Stimulated activated CD4-positive, alpha-beta T cell treated with anti-CD3 and anti-CD28 coated beads, Interleukin-2, amount 100 ng/mL, for 24 hours (primary cell): ENCODE data around the gene SHH.
"Not testable (repeated sequence)": the region's sequence is repeated elsewhere in the genome, so short reads cannot be mapped to it uniquely, and the experiment has no call there.

Source experiments
- DNase-seq, 2 donors: peaks; one replicate each; pipeline ENCODE4 v3.0.0-alpha.2; 2020

The SHH gene

DNA sequence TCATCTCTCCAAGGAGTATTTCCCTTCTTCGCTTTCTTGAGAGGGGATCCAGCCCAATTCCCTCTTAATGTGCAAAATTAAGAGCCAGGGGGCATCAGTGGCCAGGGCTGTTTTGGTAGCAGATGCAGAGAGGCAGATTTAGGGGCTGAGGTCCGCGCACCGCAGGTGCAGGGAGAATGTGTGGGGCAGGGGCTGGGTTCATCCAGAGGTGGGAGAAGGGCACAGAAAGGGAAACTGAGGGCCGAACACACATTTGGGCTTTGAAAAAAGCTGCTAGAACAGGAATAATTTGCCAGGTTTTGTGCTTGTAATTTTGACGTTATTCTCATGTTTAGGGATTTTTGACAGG lies 6.5 kb upstream of the SHH start:
- no peak for DNase-seq

DNA sequence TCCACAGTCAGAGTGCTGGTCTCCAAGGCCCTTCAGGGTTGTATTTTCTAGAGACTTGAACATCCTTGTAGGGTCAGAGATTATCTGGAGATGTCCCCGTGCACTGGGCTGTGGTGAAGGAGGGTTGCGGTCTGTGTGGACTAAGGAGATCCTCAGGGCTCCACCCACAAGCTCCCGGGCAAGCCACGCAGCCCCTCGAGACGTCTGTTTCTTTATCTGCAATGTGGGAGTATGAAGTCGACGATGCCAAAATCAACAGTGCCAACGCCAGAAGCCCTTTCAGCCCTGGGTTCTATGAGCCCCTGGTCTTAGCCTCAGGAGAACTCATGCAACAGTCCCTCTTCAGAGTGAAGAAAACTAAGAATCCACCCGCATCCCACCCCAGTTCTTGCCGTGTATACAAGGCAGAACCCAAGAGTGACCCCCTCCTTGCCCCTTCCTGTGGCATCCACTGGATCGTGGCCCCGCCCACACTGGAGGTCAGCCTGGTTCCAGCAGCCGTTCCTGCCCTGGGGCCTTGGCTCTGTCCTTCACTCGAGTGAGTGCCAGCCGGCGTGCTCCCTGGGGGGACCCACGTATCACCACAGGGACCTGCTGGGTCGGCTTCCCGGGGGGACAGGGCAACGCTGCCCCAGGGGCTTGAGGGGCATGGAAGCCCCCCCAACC lies 6.0 kb upstream of the SHH start:
- DNase-seq, result no peak

DNA sequence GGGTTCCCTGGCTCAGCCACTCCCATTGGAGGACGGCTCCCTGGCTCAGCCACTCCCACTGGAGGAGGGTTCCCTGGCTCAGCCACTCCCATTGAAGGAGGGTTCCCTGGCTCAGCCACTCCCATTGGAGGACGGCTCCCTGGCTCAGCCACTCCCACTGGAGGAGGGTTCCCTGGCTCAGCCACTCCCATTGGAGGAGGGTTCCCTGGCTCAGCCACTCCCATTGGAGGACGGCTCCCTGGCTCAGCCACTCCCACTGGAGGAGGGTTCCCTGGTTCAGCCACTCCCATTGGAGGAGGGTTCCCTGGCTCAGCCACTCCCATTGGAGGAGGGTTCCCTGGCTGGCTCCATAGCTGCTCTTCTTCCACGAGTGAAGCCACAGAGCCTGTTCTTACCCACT lies 5.3 kb upstream of the SHH start:
- DNase-seq, result not testable (repeated sequence)

DNA sequence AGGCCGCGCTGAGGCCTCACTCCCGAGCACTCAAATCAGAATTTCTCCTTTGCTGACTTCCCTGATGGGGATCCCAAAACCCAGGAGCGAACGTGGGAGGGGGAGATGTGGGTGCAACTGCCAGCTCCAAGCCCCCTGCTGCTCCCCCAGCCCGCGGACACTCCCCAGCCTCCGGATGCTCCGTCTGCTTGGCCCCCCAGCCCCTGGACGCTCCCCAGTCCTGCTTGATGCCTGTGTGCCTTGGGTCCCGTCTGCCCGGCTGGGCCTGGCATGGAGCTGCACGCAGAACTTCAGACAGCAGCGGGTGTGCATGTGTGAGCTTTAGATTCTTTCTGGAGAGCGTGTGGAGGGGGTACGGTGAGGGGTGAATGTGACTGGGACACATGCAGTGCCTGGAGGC lies 4.7 kb upstream of the SHH start:
- no peak for DNase-seq

DNA sequence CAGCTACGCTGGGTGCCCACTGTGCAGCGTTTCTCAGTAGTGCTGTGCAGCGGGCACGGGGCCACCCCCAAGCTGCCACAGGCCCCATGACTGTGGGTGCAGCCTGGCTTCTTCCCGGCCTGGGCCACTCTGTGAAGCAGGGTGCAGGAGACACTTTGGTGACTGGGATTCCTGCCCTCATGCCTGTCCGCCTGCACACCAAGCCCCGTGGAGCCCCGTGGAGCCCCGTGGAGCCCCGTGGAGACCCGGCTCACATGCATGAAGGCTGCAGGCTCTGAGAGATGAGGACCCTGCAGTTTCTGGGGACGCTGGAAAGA lies 3.9 kb upstream of the SHH start:
- no peak for DNase-seq

DNA sequence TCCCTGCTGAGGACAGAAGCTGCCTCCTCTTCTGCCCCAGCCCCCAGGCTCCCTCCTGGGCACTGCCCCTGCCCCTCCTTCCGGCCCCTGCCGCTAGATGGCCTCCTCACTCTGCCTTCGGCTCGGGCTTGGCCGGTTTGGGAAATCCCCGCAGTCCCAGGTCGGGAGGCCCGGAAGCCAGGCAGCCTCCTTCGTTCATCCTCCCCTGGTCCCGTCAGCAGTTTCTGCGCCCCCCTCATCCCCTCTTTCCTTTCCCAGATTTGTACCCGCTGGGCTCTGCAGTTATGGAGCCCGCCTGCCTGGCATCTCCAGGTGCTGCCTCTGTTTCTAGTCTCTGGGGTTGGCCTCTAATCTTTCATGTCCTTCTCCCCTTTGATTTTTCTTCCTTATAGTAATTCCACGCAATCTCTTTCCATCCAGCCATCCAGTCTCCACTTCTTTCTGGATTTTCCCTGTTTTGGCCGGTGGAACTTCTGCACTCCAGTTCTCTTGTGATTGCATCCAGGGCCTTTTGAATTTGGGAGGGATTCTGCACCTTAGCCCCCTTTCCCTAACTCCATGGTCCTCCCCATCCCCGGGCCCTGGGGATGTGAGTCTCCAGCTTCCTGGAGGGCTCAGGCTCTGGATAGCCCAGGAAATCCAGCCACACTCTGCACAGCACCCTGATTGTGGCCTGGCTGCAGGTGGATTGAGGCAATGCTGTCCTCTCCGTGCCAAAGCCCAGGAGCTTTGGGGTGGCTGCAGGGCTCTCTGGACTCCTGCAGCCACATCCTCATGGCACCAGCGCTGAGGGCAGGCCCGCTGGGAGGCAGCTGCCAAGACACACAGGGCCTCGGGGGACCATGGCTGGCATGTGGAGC lies 3.3 kb upstream of the SHH start:
- DNase-seq, result peak; percentile 69 to 84

DNA sequence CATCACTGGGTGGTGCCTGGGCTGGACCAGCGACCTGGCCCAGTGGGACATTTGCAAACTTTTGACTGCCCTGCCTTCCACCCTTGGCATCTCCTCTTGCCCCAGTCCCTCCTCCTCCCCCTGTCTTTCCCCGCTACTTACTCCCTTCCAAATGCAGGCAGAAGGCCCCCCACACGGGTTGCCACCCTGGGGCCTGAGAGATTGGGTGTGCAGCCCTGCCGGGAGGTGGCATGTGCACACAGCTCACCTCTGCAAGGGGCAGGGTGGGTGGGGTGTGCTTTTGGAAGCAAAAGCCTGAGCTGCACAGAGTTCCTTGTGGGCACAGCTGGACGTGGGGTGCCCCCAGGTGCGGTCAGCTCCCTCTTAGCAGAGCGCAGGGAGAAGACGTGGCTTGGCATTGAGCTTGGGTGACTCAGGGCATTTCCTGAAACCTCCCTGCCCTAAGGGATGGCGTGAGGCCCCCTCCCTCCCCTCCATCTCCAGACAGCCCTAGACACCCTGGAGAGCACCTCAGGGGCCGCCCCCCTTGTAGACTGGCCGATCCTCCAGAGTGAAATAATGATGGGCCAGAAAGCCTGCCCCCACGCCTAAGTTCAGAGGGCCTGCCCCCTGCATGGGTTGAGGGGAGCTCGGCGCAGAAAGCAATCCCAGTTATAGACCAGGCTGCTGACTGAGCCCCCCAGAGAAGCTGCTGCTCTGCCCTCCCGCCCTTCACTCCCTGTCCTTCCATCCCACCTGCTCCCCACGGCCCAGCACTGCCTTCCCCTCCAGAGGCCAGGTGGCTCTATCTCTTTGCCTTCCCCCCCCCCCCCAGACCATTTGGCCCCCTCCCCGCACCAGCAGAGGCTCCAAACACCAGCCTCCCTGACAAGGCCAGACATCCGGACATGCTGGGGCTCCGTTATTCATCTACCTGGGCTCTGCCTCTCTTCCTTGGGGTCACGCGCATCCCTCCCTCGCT lies 2.3 kb upstream of the SHH start:
- no peak for DNase-seq

DNA sequence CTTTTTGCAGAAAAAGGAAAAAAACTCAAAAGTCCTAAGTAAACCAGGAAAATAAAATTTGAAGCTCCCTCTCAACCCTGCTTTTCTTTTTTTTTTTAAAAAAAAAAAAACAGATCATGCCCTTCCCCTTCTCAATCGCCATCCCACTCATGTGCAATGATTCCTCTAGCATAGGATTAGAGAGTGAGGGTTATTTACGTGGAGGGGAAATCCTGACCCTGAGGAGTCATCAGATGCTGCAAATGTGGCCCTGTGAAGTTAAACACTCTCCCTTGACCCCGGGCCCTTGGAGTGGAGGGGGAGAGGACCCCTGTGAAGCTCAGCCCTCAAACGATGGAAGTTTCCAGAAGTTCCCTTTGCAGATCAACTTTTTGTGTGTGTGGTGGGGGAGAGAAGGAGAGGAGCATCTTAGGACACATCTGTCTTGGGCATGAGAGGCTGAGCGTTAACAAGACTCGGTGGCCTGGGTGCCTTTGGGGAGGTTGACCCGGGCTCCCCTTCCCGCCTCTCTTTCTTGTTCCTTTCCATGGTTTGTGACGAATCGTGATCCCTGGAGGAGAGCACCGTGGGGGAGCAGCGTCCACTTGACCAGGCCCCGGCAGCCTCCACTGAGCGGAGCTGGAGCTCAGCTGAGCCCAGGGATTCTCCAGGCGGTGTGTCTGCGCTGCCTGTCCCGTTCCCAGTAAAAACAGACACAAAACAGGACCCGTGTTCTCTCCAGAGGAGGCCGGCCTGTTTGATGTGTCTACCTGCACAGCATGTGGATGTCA lies 1.5 kb upstream of the SHH start:
- DNase-seq, result no peak

DNA sequence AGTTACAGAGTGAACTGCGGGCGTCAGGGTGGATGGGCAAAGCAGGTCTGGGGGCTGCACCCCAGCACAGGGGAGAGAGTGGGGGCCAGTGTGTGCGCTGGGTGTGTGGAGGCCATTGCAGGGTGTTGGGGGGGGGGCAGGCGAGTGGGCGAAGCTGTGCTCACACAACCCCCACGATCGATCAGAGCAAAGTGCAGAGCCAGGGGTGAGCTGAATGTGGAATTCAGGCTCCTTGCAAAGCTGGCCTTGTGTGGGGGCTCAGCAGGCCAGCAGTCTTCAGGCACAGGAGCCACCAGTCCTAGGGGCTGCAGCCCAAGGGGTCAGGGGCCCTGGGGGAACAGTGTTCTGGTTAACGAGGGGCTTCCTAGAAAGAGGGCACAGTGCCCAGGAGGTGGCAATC lies 862 bp upstream of the SHH start:
- no peak for DNase-seq

DNA sequence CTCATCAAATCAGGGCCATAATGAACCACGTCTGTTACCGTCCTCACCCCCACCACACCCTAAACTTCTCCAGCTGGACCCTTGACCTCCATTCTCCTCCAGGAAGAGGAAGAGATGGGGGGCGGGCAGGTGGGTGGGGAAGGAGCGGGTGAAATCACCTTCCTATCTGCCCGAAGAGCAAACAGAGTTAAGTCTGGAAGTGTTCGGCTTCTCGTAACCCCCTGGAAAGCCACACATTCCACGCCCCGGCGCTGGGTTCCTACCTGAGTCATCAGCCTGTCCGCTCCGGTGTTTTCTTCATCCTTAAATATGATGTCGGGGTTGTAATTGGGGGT lies 736 bp downstream of the SHH start:
- DNase-seq, result no peak

DNA sequence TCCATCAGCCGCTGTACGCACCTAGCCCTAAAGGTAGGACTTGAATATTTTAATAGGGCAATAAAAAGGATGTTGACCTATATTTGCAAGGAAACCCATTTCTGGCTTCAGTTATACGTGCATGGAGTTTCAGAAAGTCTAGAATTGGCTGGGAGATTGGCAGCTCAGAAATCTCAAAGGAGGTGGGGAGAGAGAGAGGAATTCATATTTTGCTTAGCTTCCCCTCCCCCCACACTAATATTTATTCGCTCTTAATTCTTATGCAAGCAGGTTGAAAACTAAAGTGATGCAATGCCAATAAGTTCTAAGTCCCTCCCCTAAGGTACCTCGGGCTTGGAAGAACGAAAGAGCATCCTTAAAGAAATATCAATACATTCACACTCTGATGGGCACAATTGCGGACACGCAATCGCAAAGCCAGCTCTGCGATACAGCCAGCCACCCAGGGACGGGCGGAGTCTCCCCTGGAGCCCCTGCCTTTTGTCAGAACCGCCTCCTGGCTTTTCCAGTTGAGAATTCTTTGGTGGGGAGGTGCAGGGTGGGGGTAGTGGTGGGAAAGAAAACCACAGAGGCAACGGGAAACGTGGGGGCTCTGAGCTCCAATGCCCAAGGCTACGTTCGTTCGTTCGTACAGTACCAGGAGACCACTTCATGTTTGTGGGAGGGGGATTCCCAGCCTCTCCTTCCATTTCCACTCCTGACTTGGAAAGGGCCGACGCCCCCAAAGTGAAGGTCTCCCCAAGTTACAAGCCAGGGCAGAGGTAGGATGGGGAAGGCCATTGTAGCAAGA lies 1.3 kb downstream of the SHH start:
- DNase-seq, result no peak

DNA sequence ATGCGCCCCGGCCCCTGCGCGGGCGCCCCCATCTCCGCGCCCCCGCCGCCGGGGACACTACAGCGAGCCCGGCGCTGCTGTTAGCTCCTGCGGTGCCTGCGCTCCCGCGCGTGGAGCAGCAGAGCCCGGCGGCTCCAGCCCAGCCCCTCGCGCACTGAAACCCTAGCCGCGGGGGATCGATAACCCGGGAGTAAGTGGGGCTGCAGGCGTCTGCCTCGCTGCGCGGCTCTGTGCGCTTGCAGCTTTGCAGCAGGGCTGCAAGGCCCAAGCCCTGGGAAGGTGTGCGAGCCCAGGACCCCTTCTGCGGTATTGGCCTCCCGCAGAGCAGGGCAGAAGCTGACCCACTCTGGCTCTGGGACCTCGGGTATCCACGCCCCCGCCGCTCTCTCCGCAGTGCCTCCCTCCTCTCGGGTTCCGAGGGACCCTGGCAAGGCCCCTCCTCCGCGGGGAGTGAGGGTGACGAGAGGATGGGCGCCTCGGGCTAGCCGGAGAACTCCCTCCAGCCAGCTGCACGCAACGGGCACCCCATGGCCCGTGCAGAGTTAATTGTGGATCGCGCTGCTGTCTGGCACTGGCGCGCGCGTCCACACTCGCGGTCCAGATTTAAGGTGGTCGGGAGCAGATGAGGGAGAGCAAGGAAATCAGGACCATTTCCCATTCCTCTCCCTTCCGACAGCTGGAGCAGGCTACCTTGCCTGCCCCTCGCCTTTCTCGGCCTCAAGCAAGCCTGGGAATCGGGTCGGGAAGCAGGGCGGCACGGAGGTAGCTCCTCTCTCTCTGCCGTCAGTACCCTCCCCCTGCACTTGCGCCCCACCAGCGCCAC lies 2.1 kb downstream of the SHH start:
- no peak for DNase-seq

DNA sequence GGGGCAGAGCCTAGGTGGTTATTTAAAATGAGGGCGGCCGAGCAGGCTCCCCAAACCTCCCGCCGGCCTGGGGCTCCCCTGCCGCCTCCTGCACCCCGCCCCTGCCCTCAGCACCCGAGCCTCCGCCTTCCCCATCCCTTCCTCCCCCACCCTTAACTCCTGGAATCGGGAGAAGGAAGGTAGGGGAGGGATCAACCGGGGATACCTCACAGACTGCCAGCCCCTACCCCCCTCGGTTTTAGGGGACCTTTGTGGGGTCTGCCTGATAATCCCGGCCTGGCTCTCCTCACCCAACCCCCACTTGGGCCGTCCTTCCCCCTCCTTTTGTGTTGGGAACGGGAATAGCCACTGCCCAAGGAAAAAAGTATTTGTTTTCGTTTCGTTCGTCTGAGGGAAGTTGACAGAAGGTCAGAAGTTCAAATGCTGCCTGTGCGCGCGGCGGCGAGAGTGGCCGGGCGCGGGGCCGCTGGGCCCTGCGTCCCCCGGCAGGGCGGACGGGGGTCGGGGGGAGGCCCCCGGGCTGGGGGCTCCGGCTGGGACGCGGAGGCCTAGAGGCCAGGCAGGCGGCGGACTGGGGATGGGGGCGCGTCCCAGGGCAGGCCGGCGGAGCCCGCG lies 2.8 kb downstream of the SHH start:
- no peak for DNase-seq

DNA sequence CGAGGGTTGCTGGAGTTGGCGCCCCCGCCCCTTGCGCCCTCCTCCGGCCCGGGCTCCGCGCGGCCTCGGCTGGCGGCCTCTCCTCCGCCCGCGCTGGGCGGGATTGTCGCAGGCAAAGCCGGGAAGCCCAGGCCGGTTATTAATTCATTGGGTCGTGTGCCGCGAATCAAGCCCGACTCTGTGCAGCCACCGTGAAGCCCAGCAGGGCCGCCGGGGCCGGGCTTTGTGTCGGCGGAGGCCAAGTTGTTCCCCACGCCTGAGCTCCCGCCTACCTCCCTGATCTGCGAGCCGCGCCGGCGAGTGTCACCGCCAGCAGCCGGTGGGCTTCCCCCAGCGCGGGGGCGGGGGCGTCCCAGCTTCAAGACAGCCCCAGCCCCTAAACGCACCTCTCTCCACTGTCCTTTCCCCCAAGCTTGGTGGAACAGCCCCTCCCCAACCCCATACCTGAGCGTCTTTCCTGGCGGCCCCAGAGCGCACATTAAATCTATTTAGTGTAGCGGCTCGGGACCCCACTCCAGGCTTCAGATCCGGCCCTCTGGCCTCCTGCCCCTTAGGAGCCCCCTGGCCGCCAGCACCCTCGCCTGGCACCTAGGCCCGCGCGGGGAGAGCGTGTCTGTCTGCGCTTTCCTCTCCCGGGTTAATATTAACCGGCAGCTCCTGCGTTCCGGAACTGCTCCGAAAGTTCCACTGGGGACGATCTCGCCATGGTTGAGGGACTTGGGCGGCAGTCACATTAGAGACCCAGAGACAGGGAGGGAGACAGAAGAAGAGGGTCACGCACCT lies 3.5 kb downstream of the SHH start:
- DNase-seq, result no peak

DNA sequence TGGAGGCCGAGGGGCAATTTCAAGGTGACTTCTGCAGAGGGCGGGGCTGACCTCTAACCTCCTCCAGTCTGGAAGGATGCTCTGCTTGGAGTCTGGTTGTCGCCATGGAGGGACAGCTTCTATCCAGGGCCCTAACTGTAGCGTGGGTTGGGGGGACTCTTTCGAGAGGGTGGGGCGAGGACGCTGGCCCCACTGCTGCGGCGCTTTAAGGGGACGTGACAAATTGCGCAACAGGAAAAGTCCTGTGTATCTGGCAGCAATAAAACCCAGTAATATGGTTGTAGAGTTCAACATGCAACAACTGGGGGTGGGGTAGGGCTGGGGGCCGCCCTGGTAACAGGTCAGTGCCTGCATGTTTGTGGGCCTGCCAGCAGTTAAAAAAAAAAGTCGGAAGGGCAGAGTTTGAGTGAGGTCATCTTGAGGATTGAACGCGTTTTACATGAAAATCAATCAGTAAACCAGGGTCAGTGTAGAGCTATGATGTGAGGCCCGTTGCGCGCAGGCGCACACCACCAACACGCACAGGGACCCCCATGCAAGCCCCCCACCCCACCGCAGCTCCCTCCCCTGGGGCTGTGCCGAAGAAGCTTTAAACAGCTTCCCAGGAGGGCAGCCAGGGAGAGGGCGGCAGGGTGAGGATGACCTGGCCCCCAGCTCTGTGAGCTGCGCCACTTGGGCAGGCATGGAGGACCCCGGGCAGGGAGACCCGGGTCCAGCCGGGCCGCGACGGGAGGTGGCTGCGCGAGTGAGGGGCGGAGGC lies 4.3 kb downstream of the SHH start:
- no peak for DNase-seq

DNA sequence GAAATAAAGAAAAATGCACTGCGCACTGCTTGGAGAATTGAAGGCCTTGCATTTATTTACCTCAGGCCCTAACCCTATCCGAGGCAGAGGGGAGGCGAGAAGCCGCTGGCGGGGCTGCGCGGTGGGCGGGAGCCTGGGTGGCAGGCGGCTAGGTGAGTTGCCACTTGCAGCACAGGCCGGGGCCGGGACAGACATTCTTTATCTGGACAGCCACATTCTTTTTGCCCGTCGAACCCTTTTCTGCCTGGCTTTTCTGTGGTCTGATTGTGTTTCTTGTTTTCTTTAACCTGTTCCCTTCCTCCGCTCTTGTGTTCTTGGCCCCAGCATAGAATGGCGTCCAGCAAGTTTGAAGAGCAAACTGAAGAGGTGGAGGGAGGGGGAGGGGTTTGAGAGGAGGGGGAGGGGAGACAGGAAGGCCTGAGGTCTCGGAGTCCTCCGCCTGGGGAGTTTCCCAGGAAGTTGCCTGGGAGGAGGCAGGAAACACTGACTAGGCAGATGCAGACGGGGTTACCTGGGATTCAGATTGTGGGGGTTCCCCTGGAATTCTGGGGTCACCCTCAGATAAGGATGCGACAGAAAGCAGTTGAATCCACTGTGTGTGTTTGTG lies 5.1 kb downstream of the SHH start:
- DNase-seq, result no peak

DNA sequence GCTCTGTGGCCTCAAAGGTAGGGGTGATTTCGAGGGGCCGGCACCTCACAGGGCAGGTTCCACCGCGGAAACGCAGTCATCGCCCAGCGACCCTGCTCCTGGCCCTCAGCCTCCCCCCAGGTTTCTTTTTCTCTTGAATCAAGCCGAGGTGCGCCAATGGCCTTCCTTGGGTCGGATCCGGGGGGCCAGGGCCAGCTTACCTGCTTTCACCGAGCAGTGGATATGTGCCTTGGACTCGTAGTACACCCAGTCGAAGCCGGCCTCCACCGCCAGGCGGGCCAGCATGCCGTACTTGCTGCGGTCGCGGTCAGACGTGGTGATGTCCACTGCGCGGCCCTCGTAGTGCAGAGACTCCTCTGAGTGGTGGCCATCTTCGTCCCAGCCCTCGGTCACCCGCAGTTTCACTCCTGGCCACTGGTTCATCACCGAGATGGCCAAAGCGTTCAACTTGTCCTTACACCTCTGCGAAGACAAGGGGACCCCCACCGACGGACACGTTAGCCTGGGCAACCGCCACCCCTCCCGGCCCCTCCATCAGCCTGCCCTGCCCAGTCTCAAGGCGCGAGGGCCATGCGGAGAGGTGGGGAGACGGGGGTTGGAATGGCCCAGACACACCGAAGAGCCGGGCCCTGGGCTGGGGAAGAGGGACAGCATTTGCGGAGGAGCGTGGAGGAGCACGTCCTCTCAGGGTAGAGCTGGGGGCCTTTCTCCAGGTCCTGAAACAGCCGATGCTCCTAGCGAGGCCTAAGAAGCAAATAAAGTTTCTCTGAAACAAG lies 6.0 kb downstream of the SHH start:
- DNase-seq, result no peak

DNA sequence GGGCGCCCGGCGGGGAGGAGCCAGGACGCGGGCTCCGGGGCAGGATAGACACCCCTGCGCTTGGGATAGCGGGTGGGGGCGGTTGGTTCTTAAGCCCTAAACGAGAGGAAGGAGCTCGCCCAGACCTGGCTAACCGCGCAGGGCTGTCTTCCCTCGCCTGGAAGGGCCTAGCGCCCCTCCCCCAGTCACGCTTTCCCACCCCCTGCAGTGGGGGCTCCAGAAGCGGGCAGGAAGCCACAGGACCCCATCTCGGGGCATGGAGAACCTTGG lies 6.5 kb downstream of the SHH start:
- no peak for DNase-seq
